GM23338 (cell line): Measurements from ENCODE around the gene LRP1B. TPM values are rescaled to one million over a fixed set of nuclear protein-coding genes. Genes with fewer than 3 reads are reported as not detected.

Experiments used
- ATAC-seq: fragments of 200-7000 bp; cut with Tn5 transposase; 3 replicates; pipeline ENCODE4 v1.9.1; 2020
- DNase-seq: peaks from one replicate; pipeline ENCODE4 v3.0.0-alpha.2; 2015; ENCODE audit warnings: low spot score
- H2AFZ ChIP-seq: fragments of 200-600 bp; sonication (generic); 2 replicates; pipeline ENCODE4 v1.8.0; 2016; ENCODE audit warnings: antibody characterized with exemption, mild to moderate bottlenecking, moderate library complexity
- H3F3A ChIP-seq: fragments of 200-600 bp; sonication (generic); replicated peaks from 2 replicates; pipeline ENCODE4 v1.8.0; 2017; ENCODE audit warnings: antibody characterized with exemption, mixed run types, low read depth
- H3K27ac ChIP-seq: fragments of 200-600 bp; sonication (generic); 2 replicates; pipeline ENCODE4 v1.6.1; 2016; ENCODE audit warnings: low read depth
- H3K27me3 ChIP-seq: fragments of 200-600 bp; sonication (generic); 2 replicates; pipeline ENCODE4 v1.8.0; 2016; ENCODE audit warnings: mild to moderate bottlenecking, mixed run types, moderate library complexity; ENCODE audit not compliant: insufficient read depth
- H3K36me3 ChIP-seq: fragments of 200-600 bp; sonication (generic); 2 replicates; pipeline ENCODE4 v1.8.0; 2016; ENCODE audit warnings: mild to moderate bottlenecking; ENCODE audit not compliant: insufficient read depth
- H3K4me1 ChIP-seq: fragments of 200-600 bp; sonication (generic); 2 replicates; pipeline ENCODE4 v1.8.0; 2016; ENCODE audit warnings: mild to moderate bottlenecking, moderate library complexity; ENCODE audit not compliant: insufficient read depth
- H3K4me2 ChIP-seq: fragments of 200-600 bp; sonication (generic); 2 replicates; pipeline ENCODE4 v1.7.1; 2017; ENCODE audit warnings: mixed run types
- H3K4me3 ChIP-seq: fragments of 200-600 bp; sonication (generic); 2 replicates; pipeline ENCODE4 v1.6.1; 2016; ENCODE audit warnings: mixed run types
- H3K79me2 ChIP-seq: fragments of 200-600 bp; sonication (generic); replicated peaks from 2 replicates; pipeline ENCODE4 v1.8.0; 2017; ENCODE audit warnings: mild to moderate bottlenecking; ENCODE audit not compliant: insufficient read depth
- H3K9me2 ChIP-seq: fragments of 200-600 bp; sonication (generic); 2 replicates; pipeline ENCODE4 v1.8.0; 2017; ENCODE audit not compliant: insufficient read depth
- H4K20me1 ChIP-seq: fragments of 200-600 bp; sonication (generic); replicated peaks from 2 replicates; pipeline ENCODE4 v1.8.0; 2017; ENCODE audit warnings: mild to moderate bottlenecking; ENCODE audit not compliant: insufficient read depth
- H3K27ac Mint-ChIP-seq: 2 replicates; pipeline ENCODE4 v1.8.0; 2020; ENCODE audit warnings: inconsistent platforms, mild to moderate bottlenecking, moderate library complexity, mixed read lengths
- H3K27me3 Mint-ChIP-seq: 3 replicates; pipeline ENCODE4 v1.8.0; 2022; ENCODE audit warnings: low read depth, mild to moderate bottlenecking, moderate library complexity, mixed read lengths, inconsistent platforms; ENCODE audit not compliant: insufficient read depth, poor library complexity
- H3K36me3 Mint-ChIP-seq: 3 replicates; pipeline ENCODE4 v1.8.0; 2021; ENCODE audit warnings: low read depth, mild to moderate bottlenecking, inconsistent platforms, moderate library complexity, mixed read lengths
- H3K4me1 Mint-ChIP-seq: 3 replicates; pipeline ENCODE4 v1.8.0; 2020; ENCODE audit warnings: mild to moderate bottlenecking, inconsistent platforms, mixed read lengths
- H3K4me3 Mint-ChIP-seq: 3 replicates; pipeline ENCODE4 v1.8.0; 2021; ENCODE audit warnings: moderate library complexity, mild to moderate bottlenecking, inconsistent platforms, mixed read lengths
- H3K9me3 Mint-ChIP-seq: 3 replicates; pipeline ENCODE4 v1.8.0; 2020; ENCODE audit warnings: moderate library complexity, mild to moderate bottlenecking, inconsistent platforms, mixed read lengths
- CTCF ChIP-seq, 2 experiments: fragments of 200-600 bp in 1 of 2; sonication (generic) in 1 of 2; conservative IDR thresholded peaks; 2 replicates each; pipeline versions ENCODE4 v1.5.1 to v1.6.1; 2016 to 2017; ENCODE audit warnings: antibody characterized with exemption in 2 of 2, low read depth in 2 of 2, mild to moderate bottlenecking in 2 of 2, moderate library complexity in 1 of 2
- ETS1 ChIP-seq: IDR thresholded peaks from 2 replicates; pipeline ENCODE4 v1.6.1; 2016; ENCODE audit warnings: antibody characterized with exemption
- EZH2 ChIP-seq: fragments of 200-600 bp; sonication (generic); IDR thresholded peaks from one replicate; pipeline ENCODE4 v1.8.0; 2017; ENCODE audit warnings: antibody characterized with exemption, mild to moderate bottlenecking, low read depth; ENCODE audit not compliant: unreplicated experiment
- EZH2phosphoT487 ChIP-seq: fragments of 200-600 bp; sonication (generic); IDR thresholded peaks from one replicate; pipeline ENCODE4 v1.8.1; 2018; ENCODE audit warnings: antibody characterized with exemption; ENCODE audit not compliant: unreplicated experiment
- NANOG ChIP-seq: IDR thresholded peaks from 2 replicates; pipeline ENCODE4 v1.6.1; 2016; ENCODE audit warnings: antibody characterized with exemption, borderline replicate concordance
- POLR2AphosphoS5 ChIP-seq: IDR thresholded peaks from 2 replicates; pipeline ENCODE4 v1.6.1; 2016; ENCODE audit warnings: antibody characterized with exemption, low read depth
- ZNF114 ChIP-seq: fragments of 250-450 bp; sonication (Bioruptor Pico); IDR thresholded peaks from 2 replicates; pipeline ENCODE4 v1.5.0; 2020; ENCODE audit warnings: mild to moderate bottlenecking, moderate library complexity
- ZNF331 ChIP-seq: fragments of 250-450 bp; sonication (Bioruptor Pico); IDR thresholded peaks from 2 replicates; pipeline ENCODE4 v1.5.0; 2020; ENCODE audit warnings: low read depth, mild to moderate bottlenecking, moderate library complexity
- ZNF462 ChIP-seq: fragments of 250-450 bp; sonication (Bioruptor Pico); IDR thresholded peaks from 2 replicates; pipeline ENCODE4 v1.5.0; 2020; ENCODE audit warnings: mild to moderate bottlenecking, moderate library complexity
- polyA plus RNA-seq: library from polyadenylated mRNA; unstranded; fragments of >200 nt; fragmentation: Nextera tagmentation; extraction: Ambion mirVana; gene quantifications from 2 replicates; pipeline ENCODE4 v1.2.1, GENCODE V29; 2016
- total RNA-seq: library from RNA; depleted of rRNA; stranded (reverse); fragments of >200 nt; shearing (Covaris generic); gene quantifications from 2 replicates; pipeline ENCODE4 v1.2.3, GENCODE V29; 2014

LRP1B gene
- total and polyA plus RNA-seq, 2 experiments from 2014 or later: 0.15 to 0.97 TPM

- Mint-ChIP-seq H3K4me3 (no peak overlapping the region), H3K27me3 (no peaks in the 10 kb centered on the region), H3K9me3 (peaks cover 5% of the 10 kb centered on the region; the same call in 1 of the 3 replicates), H3K27ac (no peak overlapping the region), H3K36me3 (no peaks in the 10 kb centered on the region), H3K4me1 (peaks cover 32% of the 10 kb centered on the region)
- ATAC-seq: no peak
- Histone ChIP-seq H3K9me2 (no peaks in the 10 kb centered on the region), H3K4me2 (no peak overlapping the region), H3K4me1 (peaks cover 20% of the 10 kb centered on the region), H3F3A (no peaks in the 10 kb centered on the region), H2AFZ (no peak overlapping the region), H3K79me2 (no peaks in the 10 kb centered on the region), H3K27me3 (no peaks in the 10 kb centered on the region), H3K4me3 (no peak overlapping the region), H4K20me1 (no peaks in the 10 kb centered on the region), H3K36me3 (no peaks in the 10 kb centered on the region), H3K27ac (no peak overlapping the region)
- TF ChIP-seq ZNF331 (CRISPR knock-in tag): no peak
- no peak for DNase-seq
These were observed 1238.4 kb downstream of the LRP1B start for GRCh38 chr2:140892436-140892835.

GRCh38 chr2:140891614-140892212 is 1239.1 kb downstream of the LRP1B start:
- Histone ChIP-seq H3K36me3 (no peaks in the 10 kb centered on the region), H4K20me1 (no peaks in the 10 kb centered on the region), H3K4me1 (peaks cover 20% of the 10 kb centered on the region), H3F3A (no peaks in the 10 kb centered on the region), H3K27ac (no peak overlapping the region), H3K27me3 (no peaks in the 10 kb centered on the region), H3K9me2 (no peaks in the 10 kb centered on the region), H3K79me2 (no peaks in the 10 kb centered on the region), H3K4me3 (no peak overlapping the region), H2AFZ (no peak overlapping the region), H3K4me2 (no peak overlapping the region)
- peaks cover 5% of the 10 kb centered on the region; the same call in 1 of the 3 replicates for H3K9me3 Mint-ChIP-seq
- DNase-seq: peak; percentile 44
- TF ChIP-seq ZNF114 (CRISPR knock-in tag): no peak
- TF ChIP-seq CTCF (conservative IDR thresholded peaks at IDR 0.05; ENCODE audit: low read depth in 2 of 2): peak; percentile 40 to 41
- no peak for TF ChIP-seq ETS1
- TF ChIP-seq ZNF331 (CRISPR knock-in tag): no peak
- no peak for TF ChIP-seq ZNF462 (CRISPR knock-in tag)
- no peak for TF ChIP-seq POLR2AphosphoS5
- no peak for TF ChIP-seq EZH2phosphoT487
- TF ChIP-seq EZH2: no peak
- TF ChIP-seq NANOG: no peak
- H3K36me3 Mint-ChIP-seq: no peaks in the 10 kb centered on the region
- peak; percentile 75 for ATAC-seq
- no peaks in the 10 kb centered on the region for H3K27me3 Mint-ChIP-seq
- H3K4me3 Mint-ChIP-seq: no peak overlapping the region
- H3K27ac Mint-ChIP-seq: no peak overlapping the region
- peaks cover 32% of the 10 kb centered on the region for H3K4me1 Mint-ChIP-seq
